Lower leg skin (tissue), 4 donors: ENCODE measurements around the gene DNAAF8. TPM values are rescaled to one million over a fixed set of nuclear protein-coding genes. Genes with fewer than 3 reads are reported as not detected.

Experiments used
- DNase-seq, 2 donors: peaks; one replicate each; pipeline ENCODE4 v3.0.0-alpha.2; 2019; ENCODE audit warnings: low spot score in 2 of 2
- H3K4me3 ChIP-seq: fragments of 200-600 bp; sonication (generic); 2 replicates; pipeline ENCODE4 v1.5.1; 2017; ENCODE audit warnings: mild to moderate bottlenecking, low read depth; ENCODE audit not compliant: poor library complexity, severe bottlenecking
- POLR2A ChIP-seq, 2 donors: fragments of 450-650 bp; IDR thresholded peaks; one replicate each; pipeline ENCODE4 v1.6.1; 2016 to 2017; ENCODE audit warnings: antibody characterized with exemption in 2 of 2, mild to moderate bottlenecking in 1 of 2, moderate library complexity in 1 of 2
- WGBS, 2 donors: methylation state at CpG; one replicate each; pipeline ENCODE4 v1.1.5; 2018; 5-methylcytosine and 5-hydroxymethylcytosine counted together
- intact Hi-C: fragments of 100-400 bp; cut with DNase I; formaldehyde crosslinking; loops from one replicate; pipeline ENCODE4 v1.15.0; 2023; ENCODE audit warnings: low total_unique reads
- total RNA-seq, 4 donors: library from RNA; depleted of rRNA; stranded (reverse); fragments of >200 nt; gene quantifications; one replicate each; pipeline ENCODE4 v1.1.0, GENCODE V29; 2016
- TF ChIP-seq, protein P1 (sequence below), 3 donors: fragments of 450-650 bp; IDR thresholded peaks; one replicate each; pipeline ENCODE4 v1.5.1; 2016; ENCODE audit warnings: antibody characterized with exemption in 3 of 3, mild to moderate bottlenecking in 3 of 3, moderate library complexity in 2 of 3

The DNAAF8 gene
- total RNA-seq, 4 donors from 2014 or later: 0.16 to 1.4 TPM; not detected in 2

DNA sequence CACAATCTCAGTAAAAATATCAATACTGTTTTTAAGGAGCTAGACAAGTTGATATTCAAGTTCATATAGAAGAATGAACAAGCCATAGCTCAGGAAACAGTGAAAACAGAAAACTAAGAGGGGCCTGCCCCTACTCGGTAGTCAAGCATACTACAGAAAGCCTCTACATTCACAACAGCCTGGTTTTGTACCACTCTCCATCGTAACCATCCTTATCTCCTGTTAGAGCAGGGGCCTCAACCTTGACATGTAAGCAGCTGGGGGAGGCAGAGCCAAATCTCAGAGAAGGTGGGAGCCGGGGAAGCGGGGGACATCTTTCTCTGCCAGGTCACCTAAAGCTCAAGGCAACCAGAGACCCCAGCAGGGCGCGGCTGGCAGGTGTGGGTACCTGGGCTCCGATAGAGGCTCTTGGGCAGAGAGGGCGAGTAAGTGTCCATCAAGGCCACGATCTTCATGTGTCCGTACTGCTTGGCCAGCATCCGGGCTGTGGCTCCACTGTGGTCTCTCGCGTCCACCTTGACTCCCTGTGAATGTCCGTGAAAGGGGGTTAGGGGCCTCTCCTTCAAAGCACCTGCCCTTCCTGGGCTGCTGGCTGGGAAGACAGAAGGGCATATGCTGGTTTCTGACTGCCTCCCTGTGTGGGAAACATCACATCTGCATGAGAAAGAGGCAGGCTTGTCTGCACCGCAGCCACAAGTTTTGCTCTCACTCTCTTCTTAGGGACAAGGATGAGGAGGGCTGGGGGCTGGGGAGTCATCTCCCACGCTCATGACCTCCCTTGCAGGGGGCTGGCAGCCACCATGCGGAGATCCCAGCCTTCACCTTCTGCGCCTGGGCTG is 20.5 kb upstream of the DNAAF8 start:
- intact Hi-C loops: no loop called here
- no peak overlapping the region for H3K4me3 ChIP-seq
- WGBS, 2 donors: 88 to 91% methylated on average over 18 of the region's 18 CpGs
- no peak for DNase-seq
- TF ChIP-seq, protein P1, sequence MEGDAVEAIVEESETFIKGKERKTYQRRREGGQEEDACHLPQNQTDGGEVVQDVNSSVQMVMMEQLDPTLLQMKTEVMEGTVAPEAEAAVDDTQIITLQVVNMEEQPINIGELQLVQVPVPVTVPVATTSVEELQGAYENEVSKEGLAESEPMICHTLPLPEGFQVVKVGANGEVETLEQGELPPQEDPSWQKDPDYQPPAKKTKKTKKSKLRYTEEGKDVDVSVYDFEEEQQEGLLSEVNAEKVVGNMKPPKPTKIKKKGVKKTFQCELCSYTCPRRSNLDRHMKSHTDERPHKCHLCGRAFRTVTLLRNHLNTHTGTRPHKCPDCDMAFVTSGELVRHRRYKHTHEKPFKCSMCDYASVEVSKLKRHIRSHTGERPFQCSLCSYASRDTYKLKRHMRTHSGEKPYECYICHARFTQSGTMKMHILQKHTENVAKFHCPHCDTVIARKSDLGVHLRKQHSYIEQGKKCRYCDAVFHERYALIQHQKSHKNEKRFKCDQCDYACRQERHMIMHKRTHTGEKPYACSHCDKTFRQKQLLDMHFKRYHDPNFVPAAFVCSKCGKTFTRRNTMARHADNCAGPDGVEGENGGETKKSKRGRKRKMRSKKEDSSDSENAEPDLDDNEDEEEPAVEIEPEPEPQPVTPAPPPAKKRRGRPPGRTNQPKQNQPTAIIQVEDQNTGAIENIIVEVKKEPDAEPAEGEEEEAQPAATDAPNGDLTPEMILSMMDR (IDR thresholded peaks at IDR 0.05): no peak
- no peak for TF ChIP-seq POLR2A (IDR thresholded peaks at IDR 0.05)

DNA sequence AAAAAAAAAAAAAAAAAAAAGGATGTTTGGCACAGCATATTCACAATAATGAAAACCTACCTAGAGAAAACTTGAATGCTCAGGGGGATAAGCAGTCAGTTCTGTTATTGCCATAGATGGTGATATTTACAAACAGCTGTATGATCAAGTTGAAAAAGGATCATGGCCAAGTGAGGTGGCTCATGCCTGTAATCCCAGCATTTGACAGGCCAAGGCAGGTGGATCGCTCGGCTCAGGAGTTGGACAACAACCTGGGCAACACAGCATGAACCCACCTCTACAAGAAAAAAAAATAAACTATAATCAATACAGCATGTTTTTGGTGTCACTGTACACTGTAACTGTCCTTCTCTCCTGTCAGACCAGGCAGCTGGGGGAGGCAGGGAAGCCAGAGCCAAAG is 19.3 kb upstream of the DNAAF8 start:
- TF ChIP-seq, protein P1 (IDR thresholded peaks at IDR 0.05): no peak
- TF ChIP-seq POLR2A (IDR thresholded peaks at IDR 0.05): no peak
- DNase-seq: no peak
- H3K4me3 ChIP-seq: no peak overlapping the region
- intact Hi-C loops: no loop called here
- 79 to 85% methylated on average over 2 of the region's 2 CpGs for WGBS, 2 donors

DNA sequence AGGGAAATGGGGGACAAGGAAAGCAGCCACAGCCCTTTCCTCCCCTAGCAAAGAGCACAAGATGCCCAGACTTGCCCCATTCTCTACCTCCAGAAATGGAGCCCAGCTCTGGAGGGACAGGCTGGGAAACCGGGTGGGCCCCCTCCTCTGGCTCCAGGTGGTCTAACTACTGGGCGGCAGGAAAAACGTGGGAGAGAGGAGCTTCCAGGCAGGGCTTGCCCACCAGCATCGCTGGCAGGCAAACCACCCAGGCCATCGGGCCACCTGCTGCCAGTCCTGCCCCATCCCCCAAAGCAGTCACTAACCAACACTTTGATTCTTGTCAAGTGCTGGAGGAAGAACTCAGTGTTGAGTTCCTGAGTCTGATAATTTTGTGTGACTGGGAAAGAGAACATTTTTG is 15.9 kb upstream of the DNAAF8 start:
- intact Hi-C loops: no loop called here
- DNase-seq: no peak
- 69 to 73% methylated on average over 5 of the region's 5 CpGs for WGBS, 2 donors
- no peak for TF ChIP-seq POLR2A (IDR thresholded peaks at IDR 0.05)
- TF ChIP-seq, protein P1 (IDR thresholded peaks at IDR 0.05): no peak
- H3K4me3 ChIP-seq: no peak overlapping the region

DNA sequence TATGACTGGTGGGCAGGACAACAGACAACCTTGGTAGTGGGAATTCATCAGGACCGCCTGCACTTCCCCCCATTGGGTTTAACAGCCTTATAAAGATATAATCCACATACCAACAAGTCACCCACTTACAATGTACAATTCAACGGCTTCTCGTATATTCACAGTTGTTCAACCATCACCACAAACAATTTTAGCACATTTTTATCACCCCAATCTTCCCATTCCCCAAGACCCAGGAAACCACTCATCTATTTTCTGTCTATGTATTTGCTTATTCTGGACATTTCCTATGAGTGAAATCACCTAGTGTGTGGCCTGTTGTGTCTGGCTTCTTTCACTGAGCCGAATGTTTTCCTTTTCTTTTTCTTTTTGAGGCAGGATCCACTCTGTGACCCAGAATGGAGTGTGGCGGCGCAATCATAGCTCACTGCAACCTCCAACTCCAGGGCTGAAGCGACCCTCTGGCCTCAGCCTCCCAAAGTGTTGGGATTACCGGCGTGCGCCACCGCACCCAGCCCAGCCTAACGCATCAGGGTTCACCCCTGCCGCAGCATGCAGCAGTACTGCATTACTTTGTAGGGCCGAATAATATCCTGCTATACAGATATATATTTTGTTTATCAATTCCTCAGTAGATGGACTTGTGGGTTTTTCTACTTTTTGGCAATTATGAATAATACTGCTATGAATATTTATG is 11.1 kb upstream of the DNAAF8 start:
- 96% methylated on average over 14 of the region's 14 CpGs for WGBS, 2 donors
- DNase-seq: no peak
- no peak overlapping the region for H3K4me3 ChIP-seq
- TF ChIP-seq, protein P1 (IDR thresholded peaks at IDR 0.05): no peak
- no peak for TF ChIP-seq POLR2A (IDR thresholded peaks at IDR 0.05)
- intact Hi-C loops: no loop called here

DNA sequence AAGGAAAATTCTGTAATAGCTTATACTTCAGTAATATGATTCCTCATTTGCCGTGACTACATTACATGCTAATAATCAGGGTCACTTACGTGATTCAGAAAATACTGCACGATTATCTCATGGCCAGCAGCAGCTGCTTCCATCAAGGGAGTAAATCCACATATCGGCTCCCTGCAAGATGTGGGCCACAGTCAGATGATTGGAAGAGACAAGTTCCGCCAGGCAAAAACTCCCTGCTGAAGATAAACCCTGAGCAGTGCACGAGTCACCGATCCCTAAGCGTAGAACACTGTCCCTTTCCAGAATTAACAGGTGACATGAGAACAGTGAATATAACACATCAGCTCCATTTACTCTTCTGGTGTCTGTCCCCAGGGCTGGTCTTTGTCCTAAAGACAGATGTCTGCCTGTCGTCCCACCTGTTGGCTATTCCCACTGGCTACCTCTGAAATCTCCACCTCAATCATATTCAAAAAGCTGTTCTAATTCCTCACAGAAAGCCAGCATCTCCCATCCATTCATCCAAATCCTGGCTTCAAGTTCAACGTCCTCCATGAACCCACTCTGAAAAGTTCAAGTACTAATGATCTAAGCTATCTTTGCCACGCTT is 9.6 kb upstream of the DNAAF8 start:
- DNase-seq: no peak
- H3K4me3 ChIP-seq: no peak overlapping the region
- intact Hi-C loops: no loop called here
- 88 to 92% methylated on average over 11 of the region's 11 CpGs for WGBS, 2 donors
- no peak for TF ChIP-seq POLR2A (IDR thresholded peaks at IDR 0.05)
- TF ChIP-seq, protein P1 (IDR thresholded peaks at IDR 0.05): no peak
